Measurements from ENCODE around the gene UBE2O.

Gene UBE2O

DNA sequence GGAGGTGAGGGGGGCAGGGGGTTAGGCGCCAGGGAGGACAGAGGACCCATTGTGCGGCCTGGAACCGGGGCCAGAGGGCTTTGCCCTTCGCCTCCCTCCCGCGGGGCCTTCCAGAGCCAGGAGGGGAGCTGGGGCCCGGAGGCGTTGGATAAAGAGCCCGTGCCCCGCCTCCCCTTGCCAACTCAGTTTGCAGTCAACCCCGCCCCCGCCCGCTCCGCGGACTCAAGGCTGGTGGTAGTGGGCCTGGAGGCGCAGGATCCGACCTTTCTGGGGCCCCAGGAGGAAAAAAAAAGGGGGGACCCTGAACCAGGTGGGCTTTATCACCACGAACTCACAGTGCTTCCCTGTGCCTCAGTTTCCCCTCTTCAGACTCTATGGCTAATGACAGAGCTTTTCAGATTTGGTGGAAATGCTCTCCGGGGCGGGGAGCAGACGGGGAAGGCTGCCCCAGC is 70.6 kb downstream of the UBE2O start:
- Histone ChIP-seq H2BK15ac (ENCODE audit: low read depth, poor library complexity, severe bottlenecking) (peak overlapping the region; percentile 85), H3K36me3 (ENCODE audit: control insufficient read depth in 1 of 2, insufficient read depth in 2 of 2, low read depth in 1 of 2, low read length in 2 of 2) (peaks cover 8 to 12% of the 10 kb centered on the region in 2 experiments), H2AFZ (ENCODE audit: low read depth, low read length) (peak overlapping the region; percentile 70), H3K4me2 (ENCODE audit: low read length, poor library complexity, severe bottlenecking) (peak overlapping the region; percentile 95), H4K8ac (ENCODE audit: low read length) (peak overlapping the region; percentile 74), H2BK120ac (ENCODE audit: low read depth, low read length) (no peak overlapping the region), H3K14ac (ENCODE audit: low read length in 2 of 2) (no peak overlapping the region), H2AK5ac (ENCODE audit: low read length, severe bottlenecking) (no peak overlapping the region), H3K9ac (ENCODE audit: low read length) (peak overlapping the region; percentile 94), H3K27me3 (ENCODE audit: control insufficient read depth in 1 of 2, insufficient read depth in 1 of 2, low read length in 2 of 2) (no peaks in the 10 kb centered on the region), H3K18ac (ENCODE audit: low read depth in 1 of 2, low read length in 2 of 2) (peak overlapping the region; percentile 55 to 88), H3K79me1 (replicated peaks; ENCODE audit: low read length, poor library complexity, severe bottlenecking) (peaks cover 10% of the 10 kb centered on the region), H4K91ac (ENCODE audit: low read length) (no peak overlapping the region), H3K4me3 (ENCODE audit: insufficient read depth in 1 of 2, low read depth in 1 of 2, low read length in 2 of 2) (peak overlapping the region; percentile 68 to 83), H3K4ac (ENCODE audit: low read depth in 1 of 2, low read length in 2 of 2) (no peak overlapping the region), H2BK5ac (ENCODE audit: low read depth, low read length, poor library complexity, severe bottlenecking) (no peak overlapping the region), H3K27ac (ENCODE audit: low read length, poor library complexity, severe bottlenecking) (peak overlapping the region; percentile 18), H3K23ac (ENCODE audit: low read length in 2 of 2) (peak overlapping the region in 1 of 2 experiments; percentile 9), H3K9me3 (ENCODE audit: control insufficient read depth, low read length) (no peaks in the 10 kb centered on the region), H3K4me1 (ENCODE audit: control insufficient read depth, insufficient read depth, low read depth, low read length) (peaks cover 38% of the 10 kb centered on the region), H2BK12ac (ENCODE audit: low read length in 2 of 2) (peak overlapping the region in 1 of 2 experiments; percentile 35)
- no peak for DNase-seq
- WGBS, result 9% methylated on average over 20 of the region's 21 CpGs

DNA sequence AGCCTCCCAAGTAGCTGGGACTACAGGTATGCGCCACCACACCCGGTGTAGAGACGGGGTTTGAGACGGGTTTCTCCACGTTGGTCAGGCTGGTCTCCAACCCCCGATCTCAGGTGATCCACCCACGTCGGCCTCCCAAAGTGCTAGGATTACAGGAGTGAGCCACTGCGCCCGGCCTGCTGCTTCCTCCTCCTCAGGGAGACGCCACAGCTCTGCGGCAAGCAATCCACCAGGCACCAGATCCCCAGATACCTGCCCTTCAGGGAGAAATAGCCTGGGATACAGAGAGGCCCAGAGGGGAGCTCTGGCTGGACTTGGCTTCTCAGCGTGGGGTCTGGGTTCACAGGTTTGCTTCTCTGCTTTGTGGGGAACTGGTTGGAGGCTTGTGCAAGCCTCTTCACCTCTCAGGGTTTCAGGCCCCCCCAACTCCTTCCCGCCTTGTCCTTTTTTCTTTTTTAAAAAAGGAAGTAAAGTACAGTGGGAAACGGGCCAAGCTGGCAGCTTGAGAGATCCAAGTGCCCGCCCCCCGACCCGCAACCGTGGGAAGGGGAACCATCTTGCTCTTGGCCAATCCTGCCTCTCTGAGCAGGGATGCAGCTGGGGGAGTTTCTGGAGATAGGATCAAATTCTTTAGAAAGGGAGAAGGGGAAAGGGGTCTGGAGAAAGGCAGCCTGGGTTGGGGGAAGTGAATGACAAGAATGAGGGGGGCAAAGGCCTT is 71.2 kb downstream of the UBE2O start:
- Histone ChIP-seq H4K8ac (ENCODE audit: low read length) (no peak overlapping the region), H3K9me3 (ENCODE audit: control insufficient read depth, low read length) (no peaks in the 10 kb centered on the region), H3K9ac (ENCODE audit: low read length) (no peak overlapping the region), H3K27ac (ENCODE audit: low read length, poor library complexity, severe bottlenecking) (no peak overlapping the region), H3K23ac (ENCODE audit: low read length in 2 of 2) (no peak overlapping the region), H4K91ac (ENCODE audit: low read length) (no peak overlapping the region), H2BK15ac (ENCODE audit: low read depth, poor library complexity, severe bottlenecking) (no peak overlapping the region), H3K4me2 (ENCODE audit: low read length, poor library complexity, severe bottlenecking) (no peak overlapping the region), H2BK5ac (ENCODE audit: low read depth, low read length, poor library complexity, severe bottlenecking) (no peak overlapping the region), H2BK12ac (ENCODE audit: low read length in 2 of 2) (no peak overlapping the region), H3K27me3 (ENCODE audit: control insufficient read depth in 1 of 2, insufficient read depth in 1 of 2, low read length in 2 of 2) (no peaks in the 10 kb centered on the region), H3K4me1 (ENCODE audit: control insufficient read depth, insufficient read depth, low read depth, low read length) (peaks cover 38% of the 10 kb centered on the region), H3K18ac (ENCODE audit: low read depth in 1 of 2, low read length in 2 of 2) (no peak overlapping the region), H2BK120ac (ENCODE audit: low read depth, low read length) (no peak overlapping the region), H3K79me1 (replicated peaks; ENCODE audit: low read length, poor library complexity, severe bottlenecking) (peaks cover 10% of the 10 kb centered on the region), H2AFZ (ENCODE audit: low read depth, low read length) (no peak overlapping the region), H3K14ac (ENCODE audit: low read length in 2 of 2) (no peak overlapping the region), H3K4me3 (ENCODE audit: insufficient read depth in 1 of 2, low read depth in 1 of 2, low read length in 2 of 2) (no peak overlapping the region), H2AK5ac (ENCODE audit: low read length, severe bottlenecking) (no peak overlapping the region), H3K36me3 (ENCODE audit: control insufficient read depth in 1 of 2, insufficient read depth in 2 of 2, low read depth in 1 of 2, low read length in 2 of 2) (peaks cover 2 to 6% of the 10 kb centered on the region in 2 experiments), H3K4ac (ENCODE audit: low read depth in 1 of 2, low read length in 2 of 2) (no peak overlapping the region)
- no peak for DNase-seq
- 76% methylated on average over 19 of the region's 19 CpGs for whole genome bisulfite sequencing

GRCh38 chr17:76379646-76380376 is 73.1 kb downstream of the UBE2O start:
- 94% methylated on average over 21 of the region's 21 CpGs for WGBS

GRCh38 chr17:76379275-76379641 is 73.7 kb downstream of the UBE2O start:
- DNase-seq, result no peak
- Histone ChIP-seq H3K4me3 (ENCODE audit: insufficient read depth in 1 of 2, low read depth in 1 of 2, low read length in 2 of 2) (no peak overlapping the region), H3K4me2 (ENCODE audit: low read length, poor library complexity, severe bottlenecking) (no peak overlapping the region), H2BK5ac (ENCODE audit: low read depth, low read length, poor library complexity, severe bottlenecking) (no peak overlapping the region), H2BK12ac (ENCODE audit: low read length in 2 of 2) (no peak overlapping the region), H4K91ac (ENCODE audit: low read length) (no peak overlapping the region), H2BK120ac (ENCODE audit: low read depth, low read length) (no peak overlapping the region), H3K36me3 (ENCODE audit: control insufficient read depth in 1 of 2, insufficient read depth in 2 of 2, low read depth in 1 of 2, low read length in 2 of 2) (no peaks in the 10 kb centered on the region), H3K79me1 (replicated peaks; ENCODE audit: low read length, poor library complexity, severe bottlenecking) (peaks cover 3% of the 10 kb centered on the region), H4K8ac (ENCODE audit: low read length) (no peak overlapping the region), H2AFZ (ENCODE audit: low read depth, low read length) (no peak overlapping the region), H2BK15ac (ENCODE audit: low read depth, poor library complexity, severe bottlenecking) (no peak overlapping the region), H3K14ac (ENCODE audit: low read length in 2 of 2) (no peak overlapping the region), H2AK5ac (ENCODE audit: low read length, severe bottlenecking) (no peak overlapping the region), H3K23ac (ENCODE audit: low read length in 2 of 2) (no peak overlapping the region), H3K9ac (ENCODE audit: low read length) (no peak overlapping the region), H3K9me3 (ENCODE audit: control insufficient read depth, low read length) (no peaks in the 10 kb centered on the region), H3K4ac (ENCODE audit: low read depth in 1 of 2, low read length in 2 of 2) (no peak overlapping the region), H3K27ac (ENCODE audit: low read length, poor library complexity, severe bottlenecking) (no peak overlapping the region), H3K4me1 (ENCODE audit: control insufficient read depth, insufficient read depth, low read depth, low read length) (peaks cover 32% of the 10 kb centered on the region), H3K27me3 (ENCODE audit: control insufficient read depth in 1 of 2, insufficient read depth in 1 of 2, low read length in 2 of 2) (no peaks in the 10 kb centered on the region), H3K18ac (ENCODE audit: low read depth in 1 of 2, low read length in 2 of 2) (no peak overlapping the region)
- 75% methylated on average over 9 of the region's 11 CpGs for WGBS

More at GRCh38 chr17:76379646-76380376, 73.1 kb downstream of the UBE2O start:
- Histone ChIP-seq H2BK12ac (ENCODE audit: low read length in 2 of 2) (no peak overlapping the region), H2BK120ac (ENCODE audit: low read depth, low read length) (no peak overlapping the region), H3K14ac (ENCODE audit: low read length in 2 of 2) (no peak overlapping the region), H3K9ac (ENCODE audit: low read length) (no peak overlapping the region), H4K91ac (ENCODE audit: low read length) (no peak overlapping the region), H3K27ac (ENCODE audit: low read length, poor library complexity, severe bottlenecking) (no peak overlapping the region), H2AFZ (ENCODE audit: low read depth, low read length) (no peak overlapping the region), H3K4me3 (ENCODE audit: insufficient read depth in 1 of 2, low read depth in 1 of 2, low read length in 2 of 2) (no peak overlapping the region), H2BK15ac (ENCODE audit: low read depth, poor library complexity, severe bottlenecking) (no peak overlapping the region), H4K8ac (ENCODE audit: low read length) (no peak overlapping the region), H3K23ac (ENCODE audit: low read length in 2 of 2) (no peak overlapping the region), H3K4me1 (ENCODE audit: control insufficient read depth, insufficient read depth, low read depth, low read length) (peaks cover 34% of the 10 kb centered on the region), H3K4me2 (ENCODE audit: low read length, poor library complexity, severe bottlenecking) (no peak overlapping the region), H3K4ac (ENCODE audit: low read depth in 1 of 2, low read length in 2 of 2) (no peak overlapping the region), H2BK5ac (ENCODE audit: low read depth, low read length, poor library complexity, severe bottlenecking) (no peak overlapping the region), H3K36me3 (ENCODE audit: control insufficient read depth in 1 of 2, insufficient read depth in 2 of 2, low read depth in 1 of 2, low read length in 2 of 2) (no peaks in the 10 kb centered on the region), H3K27me3 (ENCODE audit: control insufficient read depth in 1 of 2, insufficient read depth in 1 of 2, low read length in 2 of 2) (no peaks in the 10 kb centered on the region), H3K18ac (ENCODE audit: low read depth in 1 of 2, low read length in 2 of 2) (no peak overlapping the region), H3K79me1 (replicated peaks; ENCODE audit: low read length, poor library complexity, severe bottlenecking) (peaks cover 3% of the 10 kb centered on the region), H3K9me3 (ENCODE audit: control insufficient read depth, low read length) (no peaks in the 10 kb centered on the region), H2AK5ac (ENCODE audit: low read length, severe bottlenecking) (no peak overlapping the region)
- DNase-seq, result no peak

Measured in mesenchymal stem cell (in vitro differentiated cells and primary cell).